Stomach (tissue), 4 donors: ENCODE data around the gene STXBP5L.

Source experiments
- CTCF ChIP-seq, 7 experiments: fragments of 450-650 bp in 4 of 7; fragments of 200-600 bp in 3 of 7; sonication (generic) in 3 of 7; IDR thresholded peaks; one replicate each; pipeline ENCODE4 v1.5.1; 2016 to 2019; ENCODE audit warnings: antibody characterized with exemption in 7 of 7, control low read depth in 2 of 7, mild to moderate bottlenecking in 1 of 7
- POLR2A ChIP-seq, 4 donors: fragments of 450-650 bp; IDR thresholded peaks; one replicate each; pipeline ENCODE4 v1.6.1; 2016; ENCODE audit warnings: antibody characterized with exemption in 4 of 4, control low read depth in 2 of 4, mild to moderate bottlenecking in 1 of 4, moderate library complexity in 1 of 4
- POLR2AphosphoS5 ChIP-seq, 3 donors: sonication (generic); formaldehyde crosslinking; IDR thresholded peaks; one replicate each; pipeline ENCODE4 v1.6.1; 2016; ENCODE audit warnings: antibody characterized with exemption in 3 of 3

- TF ChIP-seq CTCF (IDR thresholded peaks at IDR 0.05) = no peak
- no peak for TF ChIP-seq POLR2AphosphoS5 (IDR thresholded peaks at IDR 0.05)
- no peak for TF ChIP-seq POLR2A (IDR thresholded peaks at IDR 0.05)
These were observed 43.5 kb upstream of the STXBP5L start for GRCh38 chr3:120864541-120864940.
